ENCODE measurements around the gene ACLY.

DNA sequence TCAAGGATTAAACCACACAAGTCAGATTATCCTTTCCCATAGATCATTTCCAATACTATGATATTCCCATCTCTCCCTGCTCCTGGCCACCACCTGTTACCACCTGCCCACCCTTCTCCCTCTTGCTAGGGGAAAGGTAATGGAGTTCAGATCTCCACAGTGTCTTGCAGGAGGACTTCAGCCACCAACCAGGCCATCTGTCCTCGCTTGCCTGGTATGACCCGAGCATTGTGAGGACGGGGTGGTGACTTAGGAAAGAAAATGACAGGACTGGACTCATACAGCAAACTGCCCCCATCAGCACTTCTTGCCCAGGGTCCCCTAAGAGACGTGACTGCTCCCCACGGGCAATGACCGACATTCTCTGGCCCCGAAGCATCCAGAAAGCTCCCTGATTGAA, 95.2 kb downstream of the ACLY start:
- TF ChIP-seq CTCF (IDR thresholded peaks at IDR 0.05; ENCODE audit: poor library complexity) (no peak), EZH2 (IDR thresholded peaks at IDR 0.05; ENCODE audit: borderline replicate concordance) (no peak), EZH2phosphoT487 (IDR thresholded peaks at IDR 0.05; ENCODE audit: low read depth, severe bottlenecking, unreplicated experiment) (no peak)
